Mononuclear cell (primary cell): ENCODE data around the gene TRAT1. TPM values are rescaled to one million over a fixed set of nuclear protein-coding genes. Genes with fewer than 3 reads are reported as not detected.

Experiments used
- H3K27me3 ChIP-seq: 2 replicates; pipeline ENCODE4 v1.6.0; 2011; ENCODE audit warnings: low read length, control low read depth; ENCODE audit not compliant: insufficient read depth
- H3K4me1 ChIP-seq: 2 replicates; pipeline ENCODE4 v1.5.1; 2011; ENCODE audit warnings: mild to moderate bottlenecking, low read length, control low read depth; ENCODE audit not compliant: insufficient read depth
- H3K4me3 ChIP-seq: 2 replicates; pipeline ENCODE4 v1.5.1; 2011; ENCODE audit warnings: mild to moderate bottlenecking, low read length, moderate library complexity
- H3K9me3 ChIP-seq: 2 replicates; pipeline ENCODE4 v1.5.1; 2011; ENCODE audit warnings: low read depth, mild to moderate bottlenecking, control low read depth, low read length
- total RNA-seq: library from RNA; depleted of rRNA; stranded (reverse); fragments of >200 nt; gene quantifications from one replicate; pipeline ENCODE4 v1.2.3, GENCODE V29; 2012

TRAT1 gene
- total RNA-seq, 1 donor = 147 TPM

DNA sequence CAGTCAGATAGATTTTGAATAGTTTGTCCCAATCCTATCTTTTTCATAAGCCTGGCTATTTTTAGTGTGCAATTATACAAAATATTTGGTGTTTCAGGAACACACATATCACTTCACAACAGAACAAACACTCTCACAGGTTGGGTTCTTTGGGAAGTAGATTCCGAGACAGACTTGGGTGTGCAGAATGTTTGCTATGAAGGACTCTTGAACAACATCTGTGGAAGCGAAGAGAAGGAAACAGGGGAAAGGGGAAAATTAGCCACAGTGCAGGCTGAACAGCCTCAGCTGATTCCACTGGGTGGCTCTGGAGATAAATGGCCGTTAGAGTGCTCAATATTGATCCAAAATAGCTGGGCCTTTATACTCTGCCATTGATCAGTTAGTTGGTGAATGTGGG lies 69.2 kb downstream of the TRAT1 start:
- Histone ChIP-seq H3K4me3 (no peak overlapping the region), H3K4me1 (no peaks in the 10 kb centered on the region), H3K9me3 (no peaks in the 10 kb centered on the region), H3K27me3 (no peaks in the 10 kb centered on the region)

DNA sequence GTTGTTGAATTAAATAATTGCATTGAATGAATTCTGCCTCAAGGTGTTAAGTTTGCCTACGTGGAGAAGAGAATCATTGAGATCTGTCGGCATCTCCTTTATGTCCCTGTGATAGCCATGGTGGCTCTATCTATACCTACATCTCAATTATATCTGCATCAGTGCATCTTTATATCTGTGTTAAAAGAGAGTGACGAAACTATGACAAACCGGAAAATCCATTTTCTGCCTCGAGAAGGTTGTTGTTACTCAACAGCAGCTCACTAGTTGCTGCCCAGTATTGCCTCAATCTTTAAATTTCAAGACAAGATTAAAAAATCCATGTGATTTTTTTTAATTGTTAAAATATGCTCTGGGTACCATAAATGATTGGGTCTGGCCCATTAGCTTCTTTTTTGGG lies 72.4 kb downstream of the TRAT1 start:
- H3K27me3 ChIP-seq = no peaks in the 10 kb centered on the region
- H3K4me3 ChIP-seq = no peak overlapping the region
- H3K9me3 ChIP-seq = no peaks in the 10 kb centered on the region
- no peaks in the 10 kb centered on the region for H3K4me1 ChIP-seq

DNA sequence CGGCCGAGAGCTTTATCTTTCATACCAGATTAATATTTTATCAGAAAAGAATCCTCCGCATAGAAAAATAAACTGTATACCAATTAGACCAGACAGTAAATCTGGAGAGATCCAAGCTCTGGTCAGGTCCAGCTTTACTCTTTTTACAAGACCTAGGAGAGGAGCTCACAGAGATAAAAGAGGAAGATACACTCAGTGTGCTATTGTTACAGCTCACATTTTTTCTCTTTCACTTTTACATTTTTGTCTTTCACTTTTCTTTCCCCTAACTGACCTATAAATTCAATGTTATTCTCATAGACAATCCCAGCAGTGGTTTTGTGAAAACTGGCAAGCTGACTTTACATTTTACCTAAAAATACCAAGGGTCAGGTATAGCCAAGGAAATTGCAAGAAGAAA lies 75.3 kb downstream of the TRAT1 start:
- no peaks in the 10 kb centered on the region for H3K9me3 ChIP-seq
- H3K4me3 ChIP-seq = no peak overlapping the region
- no peaks in the 10 kb centered on the region for H3K4me1 ChIP-seq
- H3K27me3 ChIP-seq = no peaks in the 10 kb centered on the region

DNA sequence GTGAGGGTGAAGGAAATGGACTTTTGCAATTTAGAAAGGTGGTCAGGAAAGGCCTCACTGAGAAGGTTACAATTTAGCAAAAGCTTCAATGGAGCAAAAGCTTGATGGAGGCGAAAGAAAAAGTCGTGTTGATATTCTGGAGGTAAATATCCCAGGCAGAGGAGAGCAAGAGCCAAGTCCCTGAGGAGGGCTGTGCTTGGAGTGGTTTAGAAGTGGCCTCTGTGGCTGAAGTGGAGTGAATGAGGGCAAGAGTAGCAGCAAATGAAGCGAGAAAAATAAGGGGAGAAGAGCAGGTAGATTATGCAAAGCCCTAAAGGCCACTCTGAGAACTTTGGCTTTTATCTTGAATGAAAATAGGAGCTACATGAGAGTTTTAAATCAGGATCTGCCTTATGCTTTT lies 76.9 kb downstream of the TRAT1 start:
- H3K27me3 ChIP-seq = no peaks in the 10 kb centered on the region

More for the DNA sequence above, 76.9 kb downstream of the TRAT1 start:
- Histone ChIP-seq H3K4me3 (no peak overlapping the region), H3K4me1 (no peaks in the 10 kb centered on the region), H3K9me3 (no peaks in the 10 kb centered on the region)

Other genes starting within 250 kb of the TRAT1 start
- gene CIP2A, start 233.3 kb upstream of the TRAT1 start, total RNA-seq = 8.2 TPM
- 9.2 TPM for gene DZIP3, start 233.1 kb upstream of the TRAT1 start, total RNA-seq
- not detected for gene RETNLB, start 65.4 kb upstream of the TRAT1 start, total RNA-seq
- not detected for gene GUCA1C, start 131.1 kb downstream of the TRAT1 start, total RNA-seq